SK-N-SH (cell line): ENCODE data around the gene STX18. TPM values are rescaled to one million over a fixed set of nuclear protein-coding genes. Genes with fewer than 3 reads are reported as not detected.

Experiments used
- CTCF ChIA-PET: fragments of 300-600, 350-600 bp; formaldehyde crosslinking; extraction: SDS; loops from one replicate; lab custom pipeline; 2021; lab: Yijun Ruan, JAX
- POLR2A ChIA-PET: fragments of 350-600 bp; sonication (Branson Sonifier 250); formaldehyde crosslinking; extraction: SDS; loops from one replicate; lab custom pipeline; 2020; ENCODE audit warnings: antibody characterized with exemption, inconsistent platforms; lab: Yijun Ruan, JAX
- DNase-seq: peaks from one replicate; pipeline ENCODE4 v3.0.0; 2012
- H2AFZ ChIP-seq: fragments of 200-600 bp; sonication (generic); 2 replicates; pipeline ENCODE4 v1.8.1; 2016; ENCODE audit warnings: antibody characterized with exemption, mild to moderate bottlenecking, low read depth
- H3F3A ChIP-seq: fragments of 200-600 bp; sonication (generic); replicated peaks from 2 replicates; pipeline ENCODE3; 2016; ENCODE audit warnings: antibody characterized with exemption, mild to moderate bottlenecking; ENCODE audit not compliant: insufficient read depth
- H3K27ac ChIP-seq, 2 experiments: fragments of 200-500 bp in 1 of 2; fragments of 200-600 bp in 1 of 2; sonication (Bioruptor generic) in 1 of 2; sonication (generic), shearing (Covaris generic) in 1 of 2; 2 replicates each; pipeline versions ENCODE4 v1.5.1 to v1.6.1; 2014 to 2016; ENCODE audit warnings: low read depth in 2 of 2, inconsistent platforms in 1 of 2, low read length in 1 of 2, mild to moderate bottlenecking in 1 of 2, mixed read lengths in 1 of 2
- H3K27me3 ChIP-seq: fragments of 200-600 bp; sonication (generic), shearing (Covaris generic); 2 replicates; pipeline ENCODE4 v1.6.1; 2016; ENCODE audit warnings: mixed run types; ENCODE audit not compliant: insufficient read depth
- H3K36me3 ChIP-seq, 2 experiments: fragments of 200-500 bp in 1 of 2; fragments of 200-600 bp in 1 of 2; sonication (Bioruptor generic) in 1 of 2; sonication (generic) in 1 of 2; replicated peaks in 1 of 2; 2 replicates each; pipeline versions ENCODE3 to v1.5.1; 2014 to 2016; ENCODE audit warnings: low read length in 1 of 2, mild to moderate bottlenecking in 1 of 2; ENCODE audit not compliant: insufficient read depth in 2 of 2, control insufficient read depth in 1 of 2
- H3K4me1 ChIP-seq, 2 experiments: fragments of 200-500 bp in 1 of 2; fragments of 200-600 bp in 1 of 2; sonication (Bioruptor generic) in 1 of 2; sonication (generic), shearing (Covaris generic) in 1 of 2; 2 replicates each; pipeline versions ENCODE4 v1.5.1 to v1.6.1; 2014 to 2016; ENCODE audit warnings: low read depth in 1 of 2, low read length in 1 of 2, mixed run types in 1 of 2; ENCODE audit not compliant: insufficient read depth in 2 of 2, control insufficient read depth in 1 of 2
- H3K4me2 ChIP-seq: fragments of 200-600 bp; sonication (generic), shearing (Covaris generic); 2 replicates; pipeline ENCODE4 v1.6.1; 2017; ENCODE audit warnings: mixed run types
- H3K4me3 ChIP-seq, 2 experiments: fragments of 200-500 bp in 1 of 2; fragments of 200-600 bp in 1 of 2; sonication (Bioruptor generic) in 1 of 2; sonication (generic), shearing (Covaris generic) in 1 of 2; 2 replicates each; pipeline versions ENCODE4 v1.5.1 to v1.8.1; 2014 to 2016; ENCODE audit warnings: low read depth in 2 of 2, inconsistent platforms in 1 of 2, low read length in 1 of 2, mild to moderate bottlenecking in 1 of 2, mixed read lengths in 1 of 2, moderate library complexity in 1 of 2
- H3K79me2 ChIP-seq: fragments of 200-600 bp; sonication (generic); 2 replicates; pipeline ENCODE4 v1.8.1; 2017; ENCODE audit warnings: mild to moderate bottlenecking; ENCODE audit not compliant: insufficient read depth
- H3K9ac ChIP-seq: fragments of 200-600 bp; sonication (generic); 2 replicates; pipeline ENCODE4 v1.6.1; 2017; ENCODE audit warnings: mixed run types
- H3K9me2 ChIP-seq: fragments of 200-600 bp; sonication (generic); 2 replicates; pipeline ENCODE4 v1.6.1; 2017; ENCODE audit warnings: mixed run types
- H3K9me3 ChIP-seq: fragments of 200-600 bp; sonication (generic); 2 replicates; pipeline ENCODE4 v1.6.1; 2017; ENCODE audit warnings: mixed run types, mild to moderate bottlenecking, moderate library complexity
- H4K20me1 ChIP-seq: fragments of 200-600 bp; sonication (generic); 2 replicates; pipeline ENCODE4 v1.6.1; 2017; ENCODE audit warnings: mild to moderate bottlenecking, mixed run types; ENCODE audit not compliant: insufficient read depth
- CTCF ChIP-seq: fragments of 200-600 bp; sonication (generic); IDR thresholded peaks from 2 replicates; pipeline ENCODE4 v1.6.1; 2017; ENCODE audit warnings: antibody characterized with exemption, mild to moderate bottlenecking, moderate library complexity
- EP300 ChIP-seq, 2 experiments: IDR thresholded peaks; 2 replicates each; pipeline versions ENCODE4 v1.4.0 to v1.6.1; 2012; ENCODE audit warnings: borderline replicate concordance in 1 of 2, low read depth in 1 of 2, low read length in 1 of 2
- FOXJ3 ChIP-seq: sonication (generic); formaldehyde crosslinking; IDR thresholded peaks from 2 replicates; pipeline ENCODE4 v1.5.1; 2020; ENCODE audit warnings: mild to moderate bottlenecking, missing genetic modification reagents
- FOXM1 ChIP-seq: IDR thresholded peaks from 2 replicates; pipeline ENCODE4 v1.4.0; 2012; ENCODE audit warnings: low read depth, mild to moderate bottlenecking
- IRF3 ChIP-seq: fragments of 150-350 bp; IDR thresholded peaks from 2 replicates; pipeline ENCODE4 v1.6.1; 2016; ENCODE audit warnings: mild to moderate bottlenecking, low read depth, low read length
- JUND ChIP-seq: IDR thresholded peaks from 2 replicates; pipeline ENCODE4 v1.4.0; 2012
- MAX ChIP-seq: IDR thresholded peaks from 2 replicates; pipeline ENCODE4 v1.4.0; 2012; ENCODE audit warnings: low read depth
- MXI1 ChIP-seq: IDR thresholded peaks from 2 replicates; pipeline ENCODE4 v1.6.1; 2012; ENCODE audit warnings: mild to moderate bottlenecking, low read depth, low read length, improper control_type of control experiment
- NRF1 ChIP-seq: IDR thresholded peaks from 2 replicates; pipeline ENCODE4 v1.6.1; 2012; ENCODE audit warnings: low read depth, mild to moderate bottlenecking, low read length
- POLR2AphosphoS5 ChIP-seq: IDR thresholded peaks from 2 replicates; pipeline ENCODE4 v1.6.1; 2012; ENCODE audit warnings: low read depth, low read length
- RAD21 ChIP-seq: IDR thresholded peaks from 2 replicates; pipeline ENCODE4 v1.6.1; 2012; ENCODE audit warnings: mild to moderate bottlenecking, low read length
- RCOR1 ChIP-seq: fragments of 150-350 bp; IDR thresholded peaks from 2 replicates; pipeline ENCODE4 v1.6.1; 2017; ENCODE audit warnings: antibody characterized with exemption, low read length
- TCF12 ChIP-seq: IDR thresholded peaks from 2 replicates; pipeline ENCODE4 v1.4.0; 2012
- WGBS: methylation state at CpG from one replicate; pipeline ENCODE4 v1.1.6; 2017; ENCODE audit warnings: low lambda C conversion rate; 5-methylcytosine and 5-hydroxymethylcytosine counted together
- polyA plus RNA-seq, 3 experiments: library from polyadenylated mRNA; depleted of rRNA; stranded (reverse); fragments of >200 nt; gene quantifications; 2 replicates each; pipeline ENCODE4 v1.2.3, GENCODE V29; 2012

Gene STX18
- polyA plus RNA-seq, 1 of the 3 experiments (the other 2 are of a cell fraction), result 17.3 TPM

- H3K27me3 ChIP-seq, result peaks cover 11% of the 10 kb centered on the region
- CTCF ChIA-PET, result interaction anchor here (1.0 to 3.8 kb wide), 5 partner anchors 17 to 45 kb away, joined by 3 to 13 read pairs (median 6); no protein-coding TSS in a partner anchor
- H3K9ac ChIP-seq, result peak overlapping the region; percentile 54
- no peaks in the 10 kb centered on the region for H3F3A ChIP-seq
- H3K4me1 ChIP-seq, result peaks cover 0 to 11% of the 10 kb centered on the region in 2 experiments; a peak in 1 of 4 replicates
- no peaks in the 10 kb centered on the region for H3K9me3 ChIP-seq
- peak overlapping the region; percentile 56 to 70 for H3K4me3 ChIP-seq
- peak overlapping the region; percentile 83 for H2AFZ ChIP-seq
- H3K4me2 ChIP-seq, result peak overlapping the region; percentile 98
- 0 out of 4 replicates have a peak overlapping the region, but pooled peaks of 1 of the 2 experiments have one; percentile 28 for H3K27ac ChIP-seq
- H3K9me2 ChIP-seq, result no peaks in the 10 kb centered on the region
- H3K79me2 ChIP-seq, result no peaks in the 10 kb centered on the region
- H3K36me3 ChIP-seq, result no peaks in the 10 kb centered on the region
- no peaks in the 10 kb centered on the region for H4K20me1 ChIP-seq
- POLR2A ChIA-PET, result no interaction called here
- peak; percentile 11; the same call in 1 of the 2 replicates for TF ChIP-seq MXI1
- TF ChIP-seq NRF1, result no peak
- 0 out of 2 replicates have a peak, but pooled peaks have one; percentile 27 for TF ChIP-seq RAD21
- WGBS, result 2% methylated on average over 16 of the region's 36 CpGs
- DNase-seq, result peak; percentile 86
Observed at GRCh38 chr4:4386296-4386735, 155.5 kb downstream of the STX18 start.

- no peaks in the 10 kb centered on the region for H3K79me2 ChIP-seq
- ChIA-PET CTCF (interaction anchor here (1.1 to 3.8 kb wide), 6 partner anchors 11 to 46 kb away, joined by 3 to 13 read pairs (median 6); no protein-coding TSS in a partner anchor), POLR2A (interaction anchor here (1.7 kb wide), 1 partner anchor 20 kb away, joined by 8 read pairs; no protein-coding TSS in a partner anchor)
- no peak overlapping the region for H3K27ac ChIP-seq
- H4K20me1 ChIP-seq, result no peaks in the 10 kb centered on the region
- H3K9me3 ChIP-seq, result no peaks in the 10 kb centered on the region
- H3K9ac ChIP-seq, result 0 out of 2 replicates have a peak overlapping the region, but pooled peaks have one; percentile 54
- peak overlapping the region; percentile 56 to 70 for H3K4me3 ChIP-seq
- no peak for TF ChIP-seq NRF1
- no peak for TF ChIP-seq FOXM1
- no peak for TF ChIP-seq TCF12
- TF ChIP-seq CTCF, result no peak
- no peak for TF ChIP-seq FOXJ3 (CRISPR knock-in tag)
- TF ChIP-seq RCOR1, result no peak
- no peak for TF ChIP-seq IRF3
- TF ChIP-seq EP300 (IDR thresholded peaks at IDR 0.05; ENCODE audit: borderline replicate concordance in 1 of 2, low read depth in 1 of 2, low read length in 1 of 2), result no peak
- no peak for TF ChIP-seq JUND
- TF ChIP-seq MAX, result no peak
- no peak for TF ChIP-seq POLR2AphosphoS5
- no peaks in the 10 kb centered on the region for H3K36me3 ChIP-seq
- peak overlapping the region; percentile 83 for H2AFZ ChIP-seq
- WGBS, result 0% methylated on average over 10 of the region's 38 CpGs
- H3K9me2 ChIP-seq, result no peaks in the 10 kb centered on the region
- DNase-seq, result no peak
- peaks cover 0 to 11% of the 10 kb centered on the region in 2 experiments; a peak in 1 of 4 replicates for H3K4me1 ChIP-seq
- H3K27me3 ChIP-seq, result peaks cover 11% of the 10 kb centered on the region
- H3K4me2 ChIP-seq, result peak overlapping the region; percentile 98
- H3F3A ChIP-seq, result no peaks in the 10 kb centered on the region
Observed at GRCh38 chr4:4385729-4386295, 156.0 kb downstream of the STX18 start.
